Activated T-helper 9 cell treated with anti-CD3 and anti-CD28 coated beads, Interleukin-2, amount 50 U/mL, for 16 hours (primary cell): Measurements from ENCODE around the gene PPARA.
"Not testable (repeated sequence)": the region's sequence is repeated elsewhere in the genome, so short reads cannot be mapped to it uniquely, and the experiment has no call there.

Source experiments
- DNase-seq: peaks from one replicate; pipeline ENCODE4 v3.0.0-alpha.2; 2020; ENCODE audit warnings: low read depth

The PPARA gene

DNA sequence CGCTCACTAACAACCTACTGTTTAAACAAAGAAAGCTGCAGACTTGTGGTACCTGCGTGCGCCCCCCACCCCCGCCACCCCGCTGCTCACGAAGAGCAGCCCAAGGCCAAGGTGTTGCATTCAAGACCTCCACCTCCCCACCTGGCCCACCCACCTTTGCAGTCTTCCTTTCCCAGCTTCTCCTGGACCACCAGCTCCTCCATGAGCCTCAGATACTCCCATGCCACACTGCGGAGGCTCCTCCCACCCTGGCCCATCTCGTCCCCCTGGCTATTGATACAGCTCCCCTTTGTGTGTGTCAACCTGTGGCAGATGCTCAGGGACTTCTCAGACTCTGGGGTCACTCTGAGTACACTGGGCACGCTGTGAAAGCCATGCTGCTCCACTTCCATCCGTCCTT, 95.9 kb downstream of the PPARA start:
- no peak for DNase-seq

DNA sequence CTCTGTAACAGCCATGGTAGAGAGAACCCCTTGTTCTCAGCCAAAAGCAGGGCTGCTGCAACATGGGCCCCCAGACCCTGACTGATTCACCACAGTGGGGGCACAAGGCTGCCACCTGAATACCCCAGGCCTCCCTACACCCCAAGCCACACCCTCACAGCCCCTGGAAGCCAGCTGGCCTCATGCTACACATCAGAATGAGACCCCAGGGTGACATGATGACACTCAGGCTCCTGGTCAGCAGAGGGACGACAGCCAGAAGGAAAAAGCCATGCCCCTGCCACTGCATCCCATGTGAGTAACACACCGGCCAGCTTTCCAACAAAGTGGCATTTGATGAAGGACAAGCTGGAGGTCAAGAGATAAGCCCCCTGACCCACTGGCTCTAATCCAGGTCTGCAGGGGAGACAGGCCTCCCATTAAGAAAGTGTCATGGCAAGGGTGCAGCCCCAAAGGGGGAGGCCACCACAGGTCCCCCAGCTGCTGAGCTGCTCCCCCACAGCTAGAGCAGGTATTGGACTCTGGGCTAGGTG, 97.2 kb downstream of the PPARA start:
- DNase-seq, result no peak

GRCh38 chr22:46250035-46250782, 99.9 kb downstream of the PPARA start, which contains the start of gene CDPF1:
Gene CDPF1, minus strand, starts transcription at chr22:46250293. Its CDS starts 2,009 bp downstream, at chr22:46248284.
- DNase-seq, result peak; percentile 90

GRCh38 chr22:46250783-46251125, 100.4 kb downstream of the PPARA start:
- no peak for DNase-seq

- DNase-seq, result no peak
These were observed 100.9 kb downstream of the PPARA start for GRCh38 chr22:46251266-46251665.

DNA sequence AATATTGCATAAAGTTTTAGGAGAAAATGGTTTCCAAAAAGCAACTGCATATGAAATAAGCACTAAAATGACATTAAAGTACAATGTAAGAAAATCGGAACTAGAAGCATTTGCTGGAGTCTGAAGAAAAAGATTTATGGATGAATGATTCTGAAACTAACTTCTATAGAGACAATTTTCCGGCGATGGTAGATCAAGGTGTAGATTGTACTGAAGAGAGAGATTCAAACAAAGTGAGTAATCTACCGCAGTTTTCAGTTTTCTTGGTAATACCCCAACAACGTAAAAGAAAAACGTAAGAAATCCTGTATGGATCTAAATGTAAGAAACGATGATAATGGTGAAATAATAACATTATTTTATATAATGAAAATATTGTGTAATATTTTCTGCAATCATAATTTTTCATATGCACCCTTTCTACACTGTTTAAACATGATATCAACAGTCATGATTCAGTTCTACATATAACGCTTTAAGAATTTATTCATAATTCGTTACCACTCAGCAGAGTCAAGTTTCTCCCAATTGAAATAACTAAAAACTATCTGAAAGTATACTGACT, 101.6 kb downstream of the PPARA start:
- no peak for DNase-seq

GRCh38 chr22:46256358-46256958, 106.1 kb downstream of the PPARA start:
- no peak for DNase-seq

DNA sequence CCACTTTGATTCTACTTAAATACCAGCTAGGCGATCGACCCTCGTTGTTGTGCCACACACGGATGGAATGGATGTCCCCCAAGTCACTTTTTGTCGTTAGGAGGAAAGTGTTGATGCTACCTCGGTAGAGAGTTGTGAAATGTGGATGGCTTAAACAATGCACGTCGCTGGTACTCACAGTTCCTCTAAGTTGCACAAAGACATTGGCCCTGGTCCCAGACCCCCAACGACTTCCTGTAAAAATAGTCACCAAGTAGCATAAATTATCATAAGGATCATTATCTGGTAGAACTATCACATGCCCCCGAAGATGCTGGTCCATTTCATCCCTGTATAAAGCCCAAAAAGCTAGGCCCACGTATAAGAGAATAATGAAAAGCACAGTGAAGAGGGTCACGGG, 109.0 kb downstream of the PPARA start:
- DNase-seq, result no peak

DNA sequence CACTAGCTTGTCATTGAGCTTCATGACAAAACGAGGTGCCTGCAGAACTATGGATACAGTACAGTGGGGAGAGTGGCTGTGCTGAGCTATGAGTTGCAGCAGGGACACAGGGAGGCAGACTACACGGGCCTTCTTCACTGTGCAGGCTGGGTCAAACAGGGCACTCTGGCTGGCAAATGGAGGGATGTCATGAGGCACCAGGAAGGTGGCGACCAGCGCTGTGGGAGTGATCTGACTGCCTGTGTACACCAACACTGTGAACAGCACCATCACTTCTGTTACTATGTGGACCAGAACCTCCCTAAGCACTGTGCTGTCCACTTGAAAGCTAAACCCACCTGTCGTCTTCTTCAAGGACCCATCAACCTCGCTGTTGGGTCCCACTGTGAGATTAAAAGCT, 109.7 kb downstream of the PPARA start:
- DNase-seq, result no peak

- no peak for DNase-seq
These were observed 112.3 kb downstream of the PPARA start for GRCh38 chr22:46262449-46263215.

DNA sequence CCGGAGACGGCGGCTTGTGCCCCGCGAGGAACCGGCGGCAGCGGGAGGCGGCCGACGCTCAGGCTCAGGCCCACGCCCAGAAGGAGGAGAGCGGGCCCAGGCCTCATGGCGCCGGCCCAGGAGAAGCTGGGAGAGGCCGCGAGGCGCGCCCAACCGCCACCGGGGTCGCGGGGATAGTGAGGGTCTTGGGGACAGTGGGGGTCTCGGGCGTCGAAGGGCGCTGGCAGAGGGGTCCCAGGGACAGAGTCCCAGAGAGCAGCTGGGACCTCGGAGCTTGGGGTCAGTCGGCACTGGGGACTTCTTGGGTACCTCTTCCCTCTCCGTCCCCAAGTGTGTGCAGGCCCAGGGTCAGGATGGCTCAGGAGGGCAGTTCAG, 112.9 kb downstream of the PPARA start, which contains the start of gene PKDREJ:
Gene PKDREJ, minus strand, starts transcription at position 128 of the 375 bp plus-strand sequence. Its CDS starts 21 bp downstream, at position 107.
- DNase-seq, result no peak

DNA sequence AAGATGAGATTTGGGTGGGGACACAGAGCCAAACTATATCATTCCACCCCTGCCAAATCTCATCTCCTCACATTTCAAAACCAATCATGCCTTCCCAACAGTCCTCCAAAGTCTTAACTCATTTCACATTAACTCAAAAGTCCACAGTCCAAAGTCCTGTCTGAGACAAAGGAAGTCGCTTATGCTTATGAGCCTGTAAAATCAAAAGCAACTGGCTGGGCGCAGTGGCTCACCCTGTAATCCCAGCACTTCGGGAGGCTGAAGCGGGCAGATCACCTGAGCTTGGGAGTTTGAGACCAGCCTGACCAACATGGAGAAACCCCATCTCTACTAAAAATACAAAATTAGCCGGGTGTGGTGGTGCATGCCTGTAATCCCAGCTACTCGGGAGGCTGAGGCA, 114.2 kb downstream of the PPARA start:
- not testable (repeated sequence) for DNase-seq

GRCh38 chr22:46265627-46266026, 115.3 kb downstream of the PPARA start:
- DNase-seq, result not testable (repeated sequence)

DNA sequence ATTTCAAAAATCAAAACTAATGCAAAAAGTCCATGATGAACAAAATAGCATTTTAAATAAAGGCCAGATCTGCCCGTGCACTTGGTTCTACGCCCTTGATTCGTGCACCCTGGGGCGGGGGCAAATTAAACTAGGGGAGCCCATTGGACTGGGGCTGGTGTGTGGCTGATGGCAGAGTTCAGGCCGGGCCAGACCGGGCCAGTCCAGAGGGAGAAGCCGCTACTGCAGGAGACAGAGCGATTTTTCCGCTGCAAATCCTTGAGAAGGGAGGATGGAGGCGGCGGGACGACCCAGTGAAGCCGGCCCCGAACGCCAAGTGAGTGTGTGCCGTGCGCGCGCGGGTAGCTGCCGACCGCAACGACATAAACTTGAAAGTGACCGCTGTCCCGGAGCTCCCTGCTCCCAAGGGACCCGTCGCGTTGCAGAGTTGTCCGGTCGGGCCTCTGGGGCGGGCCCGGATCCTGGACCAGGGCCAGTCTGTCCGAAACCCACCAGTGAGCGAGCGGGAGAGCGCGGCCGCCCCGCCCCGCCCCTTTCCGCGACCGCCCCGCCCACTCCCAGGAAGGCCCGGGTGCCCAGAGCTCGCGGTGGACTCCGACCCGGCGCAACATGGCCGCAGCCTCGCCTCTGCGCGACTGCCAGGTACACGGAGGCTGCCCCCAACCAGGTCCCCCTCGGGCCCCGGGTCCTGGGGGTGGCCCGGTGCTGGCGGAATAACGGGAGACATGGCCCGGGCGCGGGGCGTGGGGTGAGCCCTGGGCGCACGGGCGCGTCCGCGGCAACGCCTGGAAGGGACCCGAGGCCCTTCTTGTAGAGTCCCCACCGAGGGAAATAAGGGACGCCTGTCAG, 117.3 kb downstream of the PPARA start, which contains the start of gene TTC38:
Gene TTC38, plus strand, starts transcription at position 578 of the 849 bp plus-strand sequence. Its CDS starts 32 bp downstream, at position 610.
- DNase-seq, result peak; percentile 32

DNA sequence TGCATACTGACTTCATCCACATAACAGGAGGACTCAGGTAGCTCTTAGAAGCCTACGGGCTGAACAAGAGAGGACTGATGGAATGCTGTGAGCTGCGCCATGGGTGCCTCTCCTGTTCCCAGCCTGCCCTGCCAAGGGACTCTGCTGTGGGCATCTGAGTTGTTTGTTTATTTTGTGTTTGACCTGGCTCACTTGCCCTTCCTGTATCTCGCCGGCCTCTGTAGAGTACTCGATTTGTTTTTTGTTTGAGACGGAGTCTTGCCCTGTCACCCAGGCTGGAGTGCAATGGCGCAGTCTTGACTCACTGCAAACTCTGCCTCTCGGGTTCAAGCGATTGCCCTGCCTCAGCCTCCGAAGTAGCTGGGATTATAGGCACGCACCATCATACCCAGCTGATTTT, 119.2 kb downstream of the PPARA start:
- DNase-seq, result no peak

DNA sequence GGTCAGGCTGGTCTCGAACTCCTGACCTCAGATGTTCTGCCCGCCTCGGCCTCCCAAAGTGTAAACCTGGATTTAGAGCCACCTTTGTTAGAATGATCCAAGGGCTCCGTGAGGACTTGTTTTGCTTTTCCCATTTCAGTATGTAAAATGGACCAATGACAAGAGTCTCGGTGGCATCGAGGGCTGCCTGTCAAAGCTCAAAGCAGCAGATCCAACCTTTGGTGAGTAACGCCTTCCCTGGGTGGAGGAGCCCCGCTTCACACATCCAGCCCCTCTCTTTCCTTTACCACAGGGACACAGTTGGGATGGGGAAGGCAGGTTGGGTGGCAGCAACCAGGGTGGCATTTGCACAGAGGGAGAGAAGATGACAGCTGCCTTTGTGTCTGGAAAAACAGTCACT, 121.9 kb downstream of the PPARA start:
- DNase-seq, result no peak

- DNase-seq, result no peak
These were observed 122.6 kb downstream of the PPARA start for GRCh38 chr22:46272762-46273431.

GRCh38 chr22:46273432-46274148, 123.3 kb downstream of the PPARA start:
- DNase-seq, result no peak

DNA sequence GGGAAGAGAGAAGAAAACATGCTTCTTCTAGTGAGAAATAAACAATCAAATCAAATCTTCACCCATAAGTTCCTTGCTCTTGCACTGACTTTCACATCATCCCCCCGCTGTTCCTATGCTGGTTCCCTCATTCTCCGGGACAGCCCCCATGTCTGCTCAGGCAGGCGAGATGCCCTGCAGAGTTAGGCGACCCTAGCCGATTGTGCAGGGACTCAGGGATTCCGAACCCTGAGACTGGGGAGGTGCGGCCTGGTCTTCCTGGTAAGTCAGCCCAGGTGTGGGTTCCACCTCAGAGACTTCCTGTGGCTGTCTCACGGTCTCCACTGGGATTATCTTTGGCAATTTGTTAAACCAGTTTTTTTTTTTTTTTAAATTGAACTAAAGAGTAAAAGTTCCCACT, 124.1 kb downstream of the PPARA start:
- no peak for DNase-seq
